NCI-H510A (cell line): ENCODE data around the gene SCLY.
"Not testable (repeated sequence)": the region's sequence is repeated elsewhere in the genome, so short reads cannot be mapped to it uniquely, and the experiment has no call there.

ENCODE experiments used
- DNase-seq: peaks from one replicate; lab custom pipeline; 2025; lab: John Stamatoyannopoulos, UW

SCLY gene

GRCh38 chr2:238060542-238061314 lies at the start of gene SCLY:
TSS of gene SCLY (plus strand) at chr2:238061001. CDS start at chr2:238061055, 54 bp downstream.
- peak; percentile 95 for DNase-seq

GRCh38 chr2:238013806-238014205 lies 47.0 kb upstream of the SCLY start:
- DNase-seq, result no peak

GRCh38 chr2:238015705-238016104 lies 45.1 kb upstream of the SCLY start:
- no peak for DNase-seq

GRCh38 chr2:238016526-238016925 lies 44.3 kb upstream of the SCLY start:
- DNase-seq, result no peak

- no peak for DNase-seq
Observed at GRCh38 chr2:238019962-238020361, 40.8 kb upstream of the SCLY start.

GRCh38 chr2:238020816-238021215 lies 40.0 kb upstream of the SCLY start:
- DNase-seq, result no peak

GRCh38 chr2:238021327-238021726 lies 39.5 kb upstream of the SCLY start:
- DNase-seq, result no peak

GRCh38 chr2:238022594-238023157 lies 38.1 kb upstream of the SCLY start:
- no peak for DNase-seq

GRCh38 chr2:238023608-238024007 lies 37.2 kb upstream of the SCLY start:
- DNase-seq, result no peak

GRCh38 chr2:238024986-238025385 lies 35.8 kb upstream of the SCLY start:
- DNase-seq, result no peak

GRCh38 chr2:238025741-238026360 lies 35.0 kb upstream of the SCLY start:
- DNase-seq, result no peak

- DNase-seq, result no peak
Observed at GRCh38 chr2:238027058-238027457, 33.7 kb upstream of the SCLY start.

GRCh38 chr2:238027591-238028415 lies 33.0 kb upstream of the SCLY start:
- no peak for DNase-seq

GRCh38 chr2:238029853-238030252 lies 30.9 kb upstream of the SCLY start:
- no peak for DNase-seq

- no peak for DNase-seq
Observed at GRCh38 chr2:238030422-238031155, 30.2 kb upstream of the SCLY start.

- no peak for DNase-seq
Observed at GRCh38 chr2:238031751-238032150, 29.1 kb upstream of the SCLY start.

- no peak for DNase-seq
Observed at GRCh38 chr2:238032755-238033337, 28.0 kb upstream of the SCLY start.

- DNase-seq, result not testable (repeated sequence)
Observed at GRCh38 chr2:238033991-238034390, 26.8 kb upstream of the SCLY start.

- DNase-seq, result no peak
Observed at GRCh38 chr2:238038203-238038602, 22.6 kb upstream of the SCLY start.

- DNase-seq, result no peak
Observed at GRCh38 chr2:238039151-238039550, 21.6 kb upstream of the SCLY start.

- no peak for DNase-seq
Observed at GRCh38 chr2:238039985-238040384, 20.8 kb upstream of the SCLY start.
